Measurements from ENCODE around the gene DAPK1.

The DAPK1 gene

DNA sequence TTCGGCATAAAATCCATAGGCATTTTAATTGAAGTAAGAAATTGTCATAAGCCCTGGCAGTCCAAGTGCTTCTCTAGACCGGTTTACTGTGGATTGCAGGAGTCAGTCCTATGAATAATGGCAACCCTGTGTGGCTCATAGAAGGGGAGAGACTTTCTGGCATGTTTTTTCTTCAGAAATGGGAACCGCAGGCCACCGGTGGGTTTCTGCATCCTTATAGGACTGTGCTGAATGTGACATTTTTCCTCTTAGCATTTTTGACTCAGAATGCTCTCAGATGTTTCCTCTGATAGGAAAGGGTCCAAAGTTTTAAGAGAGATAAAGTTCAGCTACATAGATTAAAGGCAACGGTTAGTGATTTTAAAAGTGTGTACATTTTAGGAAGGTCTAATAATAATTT is 6.3 kb downstream of the DAPK1 start:
- Histone ChIP-seq H3K27me3 (peaks cover 17% of the 10 kb centered on the region), H3K4me3 (no peak overlapping the region), H3K27ac (no peak overlapping the region), H3K9me3 (peaks cover 7% of the 10 kb centered on the region; the same call in 1 of the 2 replicates), H3K36me3 (no peaks in the 10 kb centered on the region), H3K4me1 (peaks cover 15% of the 10 kb centered on the region), H3K4me2 (peak overlapping the region; percentile 40), H3K9ac (no peak overlapping the region), H4K20me1 (no peaks in the 10 kb centered on the region)
- TF ChIP-seq Cebpa-rat (IDR thresholded peaks at IDR 0.05): no peak

GRCh38 chr9:87504938-87505337 is 7.3 kb downstream of the DAPK1 start:
- H3K4me1 ChIP-seq: peaks cover 15% of the 10 kb centered on the region
- no peak for TF ChIP-seq Cebpa-rat (IDR thresholded peaks at IDR 0.05)
- H3K9ac ChIP-seq: no peak overlapping the region
- H3K4me3 ChIP-seq: no peak overlapping the region
- H3K27ac ChIP-seq: no peak overlapping the region
- H3K4me2 ChIP-seq: no peak overlapping the region
- H3K36me3 ChIP-seq: no peaks in the 10 kb centered on the region
- peaks cover 7% of the 10 kb centered on the region; the same call in 1 of the 2 replicates for H3K9me3 ChIP-seq
- no peaks in the 10 kb centered on the region for H4K20me1 ChIP-seq
- peaks cover 7% of the 10 kb centered on the region; the same call in 1 of the 2 replicates for H3K27me3 ChIP-seq

DNA sequence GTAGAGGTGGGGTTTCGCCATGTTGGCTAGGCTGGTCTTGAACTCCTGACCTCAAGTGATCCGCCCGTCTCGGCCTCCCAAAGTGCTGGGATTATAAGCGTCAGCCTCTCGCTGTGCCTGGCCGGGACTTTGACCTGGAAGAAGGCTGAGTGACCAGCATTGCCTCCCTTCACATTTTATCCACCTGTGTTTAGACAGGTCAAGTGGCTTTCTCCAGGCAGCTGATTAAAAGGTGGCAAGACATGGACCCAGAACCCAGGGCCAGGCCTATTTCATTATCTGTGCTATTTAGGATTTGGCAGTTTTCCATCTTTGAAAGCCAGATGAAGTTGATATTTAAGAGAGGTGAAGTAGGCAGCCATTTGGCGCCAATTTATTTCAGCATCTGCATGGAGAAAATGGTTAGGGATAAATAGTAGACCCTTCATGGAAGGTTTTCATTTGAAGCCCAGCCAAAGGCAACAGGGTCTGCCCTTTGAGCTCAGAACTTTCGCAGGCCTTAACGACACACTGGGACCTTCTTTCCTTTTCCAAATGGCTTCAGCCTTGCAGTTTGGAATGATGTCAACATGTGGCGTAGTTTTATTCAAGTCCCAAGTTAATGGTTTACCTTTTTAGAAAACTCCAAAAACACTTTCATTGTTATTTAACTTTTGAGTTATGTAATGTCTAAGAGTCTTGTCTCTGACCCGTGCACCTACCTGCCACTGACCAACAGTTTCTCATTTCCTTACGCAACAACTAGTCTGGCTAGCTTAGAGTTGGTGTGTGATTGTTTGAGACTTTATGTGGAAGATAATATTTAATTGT is 8.4 kb downstream of the DAPK1 start:
- no peak overlapping the region for H3K9ac ChIP-seq
- H3K27me3 ChIP-seq: no peaks in the 10 kb centered on the region; the same call in 1 of the 2 replicates
- no peak overlapping the region for H3K4me2 ChIP-seq
- H3K4me3 ChIP-seq: no peak overlapping the region
- peaks cover 15% of the 10 kb centered on the region for H3K4me1 ChIP-seq
- no peak for TF ChIP-seq Cebpa-rat (IDR thresholded peaks at IDR 0.05)
- H3K9me3 ChIP-seq: peaks cover 7% of the 10 kb centered on the region; the same call in 1 of the 2 replicates
- no peak overlapping the region for H3K27ac ChIP-seq
- H3K36me3 ChIP-seq: no peaks in the 10 kb centered on the region
- H4K20me1 ChIP-seq: no peaks in the 10 kb centered on the region

- H3K9me3 ChIP-seq: peaks cover 7% of the 10 kb centered on the region; the same call in 1 of the 2 replicates
- no peaks in the 10 kb centered on the region for H3K27me3 ChIP-seq
- H4K20me1 ChIP-seq: no peaks in the 10 kb centered on the region
- H3K4me2 ChIP-seq: no peak overlapping the region
- H3K4me3 ChIP-seq: no peak overlapping the region
- peaks cover 15% of the 10 kb centered on the region for H3K4me1 ChIP-seq
- TF ChIP-seq Cebpa-rat (IDR thresholded peaks at IDR 0.05): no peak
- H3K27ac ChIP-seq: no peak overlapping the region
- no peaks in the 10 kb centered on the region for H3K36me3 ChIP-seq
- no peak overlapping the region for H3K9ac ChIP-seq
These were observed 9.9 kb downstream of the DAPK1 start for GRCh38 chr9:87507576-87507975.

- peaks cover 7% of the 10 kb centered on the region; the same call in 1 of the 2 replicates for H3K9me3 ChIP-seq
- no peaks in the 10 kb centered on the region for H4K20me1 ChIP-seq
- H3K27ac ChIP-seq: no peak overlapping the region
- H3K9ac ChIP-seq: no peak overlapping the region
- H3K4me3 ChIP-seq: no peak overlapping the region
- no peak overlapping the region for H3K4me2 ChIP-seq
- H3K4me1 ChIP-seq: peaks cover 21% of the 10 kb centered on the region
- H3K27me3 ChIP-seq: 0 out of 2 replicates have a peak, but pooled peaks cover 5% of the 10 kb centered on the region
- TF ChIP-seq Cebpa-rat (IDR thresholded peaks at IDR 0.05): no peak
- H3K36me3 ChIP-seq: no peaks in the 10 kb centered on the region
These were observed 12.6 kb downstream of the DAPK1 start for GRCh38 chr9:87510252-87510683.

- Histone ChIP-seq H4K20me1 (peaks cover 16% of the 10 kb centered on the region), H3K4me2 (no peak overlapping the region)
- no peak for TF ChIP-seq Cebpa-rat (IDR thresholded peaks at IDR 0.05)
These were observed 14.6 kb downstream of the DAPK1 start for GRCh38 chr9:87512311-87512710.

DNA sequence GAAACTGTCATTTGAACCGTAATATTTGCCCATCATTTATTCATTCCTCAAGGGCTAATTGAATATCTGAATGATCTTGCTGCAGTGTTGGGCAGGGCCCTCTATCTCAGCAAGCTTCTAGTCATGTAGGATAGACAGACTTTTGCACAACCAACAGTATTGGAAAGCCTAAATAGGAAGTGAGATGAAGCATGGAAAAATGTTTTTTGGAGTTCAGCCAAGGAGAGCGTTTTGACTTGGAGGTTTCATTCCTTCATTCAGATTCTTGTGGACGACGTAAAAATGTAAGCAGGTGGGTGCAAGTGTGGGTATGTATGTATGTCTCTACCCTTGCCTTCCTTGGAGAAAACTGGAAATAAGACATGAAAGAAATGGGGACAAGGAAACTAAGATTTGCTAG is 15.5 kb downstream of the DAPK1 start:
- no peak overlapping the region for H3K9ac ChIP-seq
- H3K36me3 ChIP-seq: no peaks in the 10 kb centered on the region
- peaks cover 49% of the 10 kb centered on the region for H3K4me1 ChIP-seq
- no peaks in the 10 kb centered on the region for H3K9me3 ChIP-seq
- H4K20me1 ChIP-seq: peaks cover 19% of the 10 kb centered on the region
- peak overlapping the region; percentile 47 for H3K4me2 ChIP-seq
- TF ChIP-seq Cebpa-rat (IDR thresholded peaks at IDR 0.05): no peak
- H3K27me3 ChIP-seq: 0 out of 2 replicates have a peak, but pooled peaks cover 5% of the 10 kb centered on the region
- no peak overlapping the region for H3K27ac ChIP-seq
- no peak overlapping the region for H3K4me3 ChIP-seq

More at GRCh38 chr9:87512311-87512710, 14.6 kb downstream of the DAPK1 start:
- Histone ChIP-seq H3K9me3 (no peaks in the 10 kb centered on the region), H3K4me1 (peaks cover 42% of the 10 kb centered on the region), H3K9ac (no peak overlapping the region), H3K4me3 (no peak overlapping the region), H3K27ac (no peak overlapping the region), H3K36me3 (no peaks in the 10 kb centered on the region), H3K27me3 (0 out of 2 replicates have a peak, but pooled peaks cover 5% of the 10 kb centered on the region)

DNA sequence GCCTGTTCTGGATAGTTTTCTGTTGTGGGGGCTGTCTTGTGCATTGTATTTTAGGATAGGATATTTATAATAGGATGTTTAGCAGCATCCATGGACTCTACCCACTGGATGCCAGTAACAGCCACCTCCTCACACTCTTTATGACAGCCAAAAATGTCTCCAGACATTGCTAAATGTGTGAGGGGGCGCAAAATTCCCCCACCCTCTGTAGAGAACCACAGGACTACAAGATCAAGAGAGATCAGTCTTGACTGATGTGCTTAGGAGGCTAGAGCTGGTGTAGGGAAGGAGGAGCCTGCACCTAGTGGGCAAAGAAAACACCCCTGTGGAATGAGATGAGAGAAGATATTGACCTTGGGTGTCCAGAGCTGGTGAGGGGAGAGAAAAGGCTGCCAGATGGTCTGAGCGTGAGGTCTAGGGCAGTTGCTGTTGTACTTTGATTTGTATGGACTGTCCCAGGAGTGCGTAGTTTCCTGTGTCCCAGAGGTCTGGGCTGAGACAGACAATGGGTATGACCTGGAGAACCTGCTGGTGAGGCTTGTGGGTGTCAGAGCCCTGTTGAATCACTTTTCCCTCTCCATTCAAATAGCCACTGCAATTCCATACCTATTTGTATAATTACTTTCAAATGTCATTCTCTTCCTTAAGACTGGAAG is 16.3 kb downstream of the DAPK1 start:
- no peak for TF ChIP-seq Cebpa-rat (IDR thresholded peaks at IDR 0.05)
- Histone ChIP-seq H3K9ac (no peak overlapping the region), H4K20me1 (peaks cover 19% of the 10 kb centered on the region), H3K27me3 (0 out of 2 replicates have a peak, but pooled peaks cover 6% of the 10 kb centered on the region), H3K36me3 (no peaks in the 10 kb centered on the region), H3K4me1 (peaks cover 58% of the 10 kb centered on the region), H3K27ac (no peak overlapping the region), H3K9me3 (no peaks in the 10 kb centered on the region), H3K4me3 (no peak overlapping the region), H3K4me2 (peak overlapping the region; percentile 47)

GRCh38 chr9:87515006-87515405 is 17.3 kb downstream of the DAPK1 start:
- no peak for TF ChIP-seq Cebpa-rat (IDR thresholded peaks at IDR 0.05)
- no peaks in the 10 kb centered on the region for H3K36me3 ChIP-seq
- no peak overlapping the region for H3K27ac ChIP-seq
- peaks cover 19% of the 10 kb centered on the region for H4K20me1 ChIP-seq
- 0 out of 2 replicates have a peak, but pooled peaks cover 8% of the 10 kb centered on the region for H3K27me3 ChIP-seq
- H3K4me2 ChIP-seq: peak overlapping the region; percentile 95
- H3K9ac ChIP-seq: no peak overlapping the region
- no peak overlapping the region for H3K4me3 ChIP-seq
- peaks cover 68% of the 10 kb centered on the region for H3K4me1 ChIP-seq
- H3K9me3 ChIP-seq: no peaks in the 10 kb centered on the region

Data from BLaER1 (cell line).